Chondrocyte (in vitro differentiated cells): ENCODE results near the gene NCBP1. TPM values are rescaled to one million over a fixed set of nuclear protein-coding genes. Genes with fewer than 3 reads are reported as not detected.
"Not testable (repeated sequence)": the region's sequence is repeated elsewhere in the genome, so short reads cannot be mapped to it uniquely, and the experiment has no call there.

Experiments
- DNase-seq: peaks from one replicate; pipeline ENCODE4 v3.0.0; 2021; ENCODE audit warnings: mixed read lengths, low spot score
- H3K27ac Mint-ChIP-seq: one replicate; pipeline ENCODE4 v1.8.0; 2021; ENCODE audit warnings: mild to moderate bottlenecking, moderate library complexity, mixed read lengths; ENCODE audit not compliant: unreplicated experiment
- H3K27me3 Mint-ChIP-seq: 2 replicates; pipeline ENCODE4 v1.8.0; 2021; ENCODE audit warnings: low read depth, mixed read lengths
- H3K36me3 Mint-ChIP-seq: 2 replicates; pipeline ENCODE4 v1.8.0; 2021; ENCODE audit warnings: low read depth, mixed read lengths
- H3K4me1 Mint-ChIP-seq: 2 replicates; pipeline ENCODE4 v1.8.0; 2021; ENCODE audit warnings: low read depth, mild to moderate bottlenecking, mixed read lengths
- H3K4me3 Mint-ChIP-seq: one replicate; pipeline ENCODE4 v1.8.0; 2021; ENCODE audit warnings: mild to moderate bottlenecking, moderate library complexity, mixed read lengths; ENCODE audit not compliant: unreplicated experiment
- H3K9me3 Mint-ChIP-seq: 2 replicates; pipeline ENCODE4 v1.8.0; 2021; ENCODE audit warnings: low read depth, mixed read lengths
- total RNA-seq: library from RNA; stranded (reverse); gene quantifications from 3 replicates; pipeline ENCODE4 v1.2.1, GENCODE V29; 2021
- TF ChIP-seq, protein P1 (sequence below): fragments of 200-600 bp; sonication (generic); IDR thresholded peaks from 2 replicates; pipeline ENCODE4 v1.5.0; 2021; ENCODE audit warnings: antibody characterized with exemption, mild to moderate bottlenecking, moderate library complexity

NCBP1 gene
- total RNA-seq, 1 donor from 2014 or later: 32.3 TPM

DNA sequence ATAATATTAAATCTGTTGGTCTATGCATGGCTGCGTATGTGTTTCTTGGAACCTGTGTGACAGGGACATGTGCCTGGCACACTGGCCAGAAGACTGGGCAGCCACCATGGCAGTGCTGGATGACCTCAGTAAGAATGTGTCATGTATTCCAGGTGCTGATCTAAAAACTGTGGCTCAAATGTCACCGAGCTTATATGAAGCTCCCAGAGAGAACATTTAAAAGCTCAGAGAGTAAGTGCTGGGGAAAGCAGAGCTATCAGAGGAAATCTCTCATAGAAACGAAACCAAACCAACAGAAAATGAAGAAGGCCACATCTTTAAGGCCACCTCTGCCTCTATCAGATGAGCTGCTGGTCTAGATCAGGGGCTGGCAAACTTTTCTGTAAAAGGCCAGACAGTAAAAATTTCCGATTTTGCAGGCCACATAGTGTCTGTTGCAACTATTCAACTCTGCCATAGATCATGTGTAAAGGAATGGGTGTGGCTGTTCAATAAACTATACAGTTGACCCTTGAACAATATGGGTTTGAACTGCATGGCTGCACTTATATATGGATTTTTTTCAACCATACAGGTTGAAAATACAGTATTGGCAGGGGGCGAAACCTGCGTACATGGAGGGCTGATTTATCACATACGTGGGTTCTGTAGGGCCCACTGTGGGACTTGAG, 32.3 kb upstream of the NCBP1 start:
- DNase-seq: no peak
- Mint-ChIP-seq H3K36me3 (peaks cover 16% of the 10 kb centered on the region), H3K27ac (no peak overlapping the region), H3K4me3 (no peak overlapping the region), H3K9me3 (no peaks in the 10 kb centered on the region), H3K4me1 (peaks cover 5% of the 10 kb centered on the region), H3K27me3 (no peaks in the 10 kb centered on the region)
- TF ChIP-seq, protein P1, sequence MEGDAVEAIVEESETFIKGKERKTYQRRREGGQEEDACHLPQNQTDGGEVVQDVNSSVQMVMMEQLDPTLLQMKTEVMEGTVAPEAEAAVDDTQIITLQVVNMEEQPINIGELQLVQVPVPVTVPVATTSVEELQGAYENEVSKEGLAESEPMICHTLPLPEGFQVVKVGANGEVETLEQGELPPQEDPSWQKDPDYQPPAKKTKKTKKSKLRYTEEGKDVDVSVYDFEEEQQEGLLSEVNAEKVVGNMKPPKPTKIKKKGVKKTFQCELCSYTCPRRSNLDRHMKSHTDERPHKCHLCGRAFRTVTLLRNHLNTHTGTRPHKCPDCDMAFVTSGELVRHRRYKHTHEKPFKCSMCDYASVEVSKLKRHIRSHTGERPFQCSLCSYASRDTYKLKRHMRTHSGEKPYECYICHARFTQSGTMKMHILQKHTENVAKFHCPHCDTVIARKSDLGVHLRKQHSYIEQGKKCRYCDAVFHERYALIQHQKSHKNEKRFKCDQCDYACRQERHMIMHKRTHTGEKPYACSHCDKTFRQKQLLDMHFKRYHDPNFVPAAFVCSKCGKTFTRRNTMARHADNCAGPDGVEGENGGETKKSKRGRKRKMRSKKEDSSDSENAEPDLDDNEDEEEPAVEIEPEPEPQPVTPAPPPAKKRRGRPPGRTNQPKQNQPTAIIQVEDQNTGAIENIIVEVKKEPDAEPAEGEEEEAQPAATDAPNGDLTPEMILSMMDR: no peak

GRCh38 chr9:97602430-97602829, 31.2 kb upstream of the NCBP1 start:
- no peaks in the 10 kb centered on the region for H3K27me3 Mint-ChIP-seq
- TF ChIP-seq, protein P1: no peak
- no peaks in the 10 kb centered on the region for H3K9me3 Mint-ChIP-seq
- peaks cover 5% of the 10 kb centered on the region for H3K4me1 Mint-ChIP-seq
- DNase-seq: no peak
- no peak overlapping the region for H3K27ac Mint-ChIP-seq
- H3K36me3 Mint-ChIP-seq: peaks cover 19% of the 10 kb centered on the region
- H3K4me3 Mint-ChIP-seq: no peak overlapping the region

- H3K27me3 Mint-ChIP-seq: no peaks in the 10 kb centered on the region
- peaks cover 22% of the 10 kb centered on the region for H3K36me3 Mint-ChIP-seq
- H3K4me1 Mint-ChIP-seq: no peaks in the 10 kb centered on the region
- no peak overlapping the region for H3K4me3 Mint-ChIP-seq
- no peak for DNase-seq
- no peaks in the 10 kb centered on the region for H3K9me3 Mint-ChIP-seq
- TF ChIP-seq, protein P1: no peak
- H3K27ac Mint-ChIP-seq: no peak overlapping the region
These were observed 28.5 kb upstream of the NCBP1 start for GRCh38 chr9:97604901-97605645.

DNA sequence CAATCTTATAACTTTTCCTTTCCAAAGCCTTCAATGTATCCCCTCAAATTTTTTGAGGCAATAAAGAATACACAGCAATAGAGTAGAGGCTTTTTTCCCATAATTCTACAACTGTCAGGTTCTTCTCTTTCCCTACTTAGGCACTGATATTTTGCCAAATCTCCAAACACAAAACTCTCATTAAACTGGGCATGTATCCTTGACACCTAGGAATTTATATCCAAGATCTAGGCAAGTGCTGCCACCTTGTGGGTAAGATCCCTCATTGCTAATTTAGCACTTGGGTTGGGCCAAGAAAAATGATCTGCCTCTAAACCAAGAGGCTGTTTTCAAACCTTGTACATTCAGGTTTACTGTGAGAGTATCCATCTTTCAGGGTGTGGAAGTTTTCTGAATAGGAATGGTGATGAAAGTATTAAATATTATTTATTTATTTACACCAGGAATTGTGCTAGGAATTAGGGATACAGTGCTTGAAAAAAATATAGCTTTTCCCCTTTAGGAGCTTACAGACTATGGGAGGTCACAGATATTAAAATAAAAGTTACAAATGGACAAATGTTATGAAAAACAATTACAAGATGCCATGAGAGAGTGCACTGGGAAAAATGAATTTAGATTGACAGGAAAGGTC, 18.1 kb upstream of the NCBP1 start:
- H3K4me3 Mint-ChIP-seq: no peak overlapping the region
- H3K36me3 Mint-ChIP-seq: peaks cover 10% of the 10 kb centered on the region
- no peak overlapping the region for H3K27ac Mint-ChIP-seq
- no peak for DNase-seq
- H3K27me3 Mint-ChIP-seq: no peaks in the 10 kb centered on the region
- TF ChIP-seq, protein P1: peak; percentile 93
- no peaks in the 10 kb centered on the region for H3K9me3 Mint-ChIP-seq
- peaks cover 2% of the 10 kb centered on the region for H3K4me1 Mint-ChIP-seq

DNA sequence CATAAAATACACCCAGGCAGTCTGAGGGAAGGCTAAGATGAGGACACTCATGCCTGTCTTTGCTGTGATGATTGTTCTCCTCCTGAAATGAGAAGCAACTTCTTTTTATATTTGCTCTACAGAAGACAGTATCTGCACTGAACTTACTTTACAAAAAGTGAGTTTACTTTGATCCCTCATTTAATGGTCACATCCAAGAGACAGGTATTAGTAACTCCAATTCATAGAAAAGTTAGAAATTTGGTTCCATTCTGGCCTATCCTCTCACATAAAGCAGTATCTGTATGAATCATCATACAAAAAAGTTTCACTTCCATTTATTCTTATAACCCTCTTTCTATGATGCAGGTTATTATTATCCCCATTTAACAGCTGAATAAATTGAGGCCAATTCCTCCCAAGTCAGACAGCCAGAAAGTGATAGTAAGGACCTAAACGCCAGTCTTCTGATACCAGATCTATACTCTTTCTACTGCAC, 15.6 kb upstream of the NCBP1 start:
- no peak for DNase-seq
- peaks cover 2% of the 10 kb centered on the region for H3K4me1 Mint-ChIP-seq
- TF ChIP-seq, protein P1: no peak
- H3K9me3 Mint-ChIP-seq: no peaks in the 10 kb centered on the region
- H3K27ac Mint-ChIP-seq: no peak overlapping the region
- H3K36me3 Mint-ChIP-seq: peaks cover 9% of the 10 kb centered on the region
- no peak overlapping the region for H3K4me3 Mint-ChIP-seq
- no peaks in the 10 kb centered on the region for H3K27me3 Mint-ChIP-seq

DNA sequence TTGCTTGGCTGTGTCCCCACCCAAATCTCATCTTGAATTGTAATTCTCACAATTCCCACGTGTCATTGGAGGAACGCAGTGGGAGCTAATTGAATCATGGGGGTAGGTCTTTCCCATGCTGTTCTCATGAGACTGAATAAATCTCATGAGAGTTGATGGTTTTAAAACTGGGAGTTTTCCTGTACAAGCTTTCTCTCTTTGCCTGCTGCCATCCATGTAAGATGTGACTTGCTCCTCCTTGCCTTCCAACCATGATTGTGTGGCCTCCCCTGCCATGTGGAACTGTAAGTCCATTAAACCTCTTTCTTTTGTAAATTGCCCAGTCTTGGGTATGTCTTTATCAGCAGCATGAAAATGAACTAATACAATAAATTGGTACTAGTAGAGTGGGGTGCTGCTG, 13.6 kb upstream of the NCBP1 start:
- H3K9me3 Mint-ChIP-seq, H3K27ac Mint-ChIP-seq, H3K4me3 Mint-ChIP-seq, DNase-seq, H3K4me1 Mint-ChIP-seq, H3K27me3 Mint-ChIP-seq: not testable (repeated sequence)
- peaks cover 12% of the 10 kb centered on the region for H3K36me3 Mint-ChIP-seq

- not testable (repeated sequence) for H3K4me1 Mint-ChIP-seq, H3K27ac Mint-ChIP-seq, H3K9me3 Mint-ChIP-seq, H3K4me3 Mint-ChIP-seq, DNase-seq, H3K27me3 Mint-ChIP-seq
- peaks cover 13% of the 10 kb centered on the region for H3K36me3 Mint-ChIP-seq
These were observed 11.1 kb upstream of the NCBP1 start for GRCh38 chr9:97622483-97622882.
